ENCODE data around the gene LAMA4.

LAMA4 gene

DNA sequence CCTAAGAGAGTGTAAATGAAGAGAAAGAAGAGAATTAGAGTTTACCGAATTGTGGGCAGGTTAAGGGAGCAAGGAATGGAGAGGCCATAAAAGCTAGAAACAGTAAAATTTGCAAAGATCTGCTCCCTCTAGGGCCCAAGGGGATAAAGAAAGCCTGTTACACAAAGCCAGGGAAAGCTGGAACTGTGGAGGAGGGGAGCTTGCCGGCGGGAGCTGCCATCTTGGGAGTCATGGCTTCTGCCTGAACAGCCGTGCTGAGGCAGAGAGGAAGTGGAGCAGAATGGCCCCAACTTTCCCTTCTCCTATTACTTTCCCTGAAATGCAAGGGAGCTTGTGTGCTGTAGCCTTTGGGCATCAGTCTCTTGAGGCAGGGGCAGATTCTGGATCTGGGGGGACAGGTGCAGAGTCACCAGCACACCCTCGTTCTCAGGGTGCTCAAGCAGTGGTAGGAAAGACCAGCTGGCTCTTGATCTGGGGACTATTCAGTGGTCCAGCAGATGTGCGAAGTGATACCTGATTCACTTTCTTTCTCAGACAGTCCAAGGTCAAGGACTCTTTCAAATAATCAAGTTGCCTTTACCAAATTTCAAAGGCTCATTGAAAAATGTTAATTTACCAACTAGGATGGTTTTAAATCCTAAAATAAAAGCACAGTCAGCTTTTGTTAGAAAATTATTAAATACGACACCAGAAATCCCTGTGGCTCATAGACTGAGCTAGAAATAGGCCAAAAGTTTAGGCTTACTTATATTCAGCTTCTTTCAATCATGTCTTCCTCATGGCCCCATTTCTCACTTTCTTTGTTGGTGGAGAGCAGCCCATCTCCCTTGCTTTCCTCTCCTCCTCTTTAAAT is 25.7 kb downstream of the LAMA4 start:
- H3K9me3 ChIP-seq (ENCODE audit: control insufficient read depth, low read length), result no peaks in the 10 kb centered on the region
- 95 to 97% methylated on average over 7 of the region's 7 CpGs for WGBS, 2 experiments
- H3K27ac ChIP-seq (ENCODE audit: insufficient read depth, low read depth, low read length, poor library complexity, severe bottlenecking), result no peak overlapping the region
- no peak overlapping the region for H3K4me3 ChIP-seq (ENCODE audit: insufficient read depth, low read depth, low read length)
- no peaks in the 10 kb centered on the region for H3K27me3 ChIP-seq (ENCODE audit: control insufficient read depth, insufficient read depth, low read length, poor library complexity, severe bottlenecking)
- no peaks in the 10 kb centered on the region for H3K4me1 ChIP-seq (ENCODE audit: control insufficient read depth, insufficient read depth, low read length)
- H3K36me3 ChIP-seq (ENCODE audit: control insufficient read depth, insufficient read depth, low read length), result no peaks in the 10 kb centered on the region

DNA sequence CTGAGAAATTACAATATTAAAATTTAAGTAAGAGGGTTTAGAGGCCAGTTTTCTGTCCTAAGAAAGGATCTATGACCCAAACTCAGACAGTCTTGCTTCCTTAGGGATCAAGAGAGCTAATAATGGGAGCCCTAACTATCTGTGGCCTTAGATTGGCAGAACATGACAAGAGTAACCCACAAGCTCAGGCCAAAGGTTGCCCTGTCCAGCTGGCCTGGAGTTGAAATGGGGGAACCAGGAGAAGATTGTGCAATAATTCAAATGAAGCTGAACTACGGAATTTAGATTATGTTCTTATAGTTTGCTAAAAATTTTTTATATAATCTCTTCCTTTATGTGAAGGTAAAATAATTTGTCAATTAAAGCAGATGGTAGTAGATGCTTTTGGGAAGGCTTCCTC is 26.4 kb downstream of the LAMA4 start:
- no peak overlapping the region for H3K4me3 ChIP-seq (ENCODE audit: insufficient read depth, low read depth, low read length)
- 100% methylated on average over 1 of the region's 1 CpG; no CpG with 5 or more reads in 1 of the 2 experiments for WGBS, 2 experiments
- H3K27me3 ChIP-seq (ENCODE audit: control insufficient read depth, insufficient read depth, low read length, poor library complexity, severe bottlenecking), result no peaks in the 10 kb centered on the region
- H3K27ac ChIP-seq (ENCODE audit: insufficient read depth, low read depth, low read length, poor library complexity, severe bottlenecking), result no peak overlapping the region
- H3K4me1 ChIP-seq (ENCODE audit: control insufficient read depth, insufficient read depth, low read length), result no peaks in the 10 kb centered on the region
- H3K36me3 ChIP-seq (ENCODE audit: control insufficient read depth, insufficient read depth, low read length), result no peaks in the 10 kb centered on the region
- no peaks in the 10 kb centered on the region for H3K9me3 ChIP-seq (ENCODE audit: control insufficient read depth, low read length)

DNA sequence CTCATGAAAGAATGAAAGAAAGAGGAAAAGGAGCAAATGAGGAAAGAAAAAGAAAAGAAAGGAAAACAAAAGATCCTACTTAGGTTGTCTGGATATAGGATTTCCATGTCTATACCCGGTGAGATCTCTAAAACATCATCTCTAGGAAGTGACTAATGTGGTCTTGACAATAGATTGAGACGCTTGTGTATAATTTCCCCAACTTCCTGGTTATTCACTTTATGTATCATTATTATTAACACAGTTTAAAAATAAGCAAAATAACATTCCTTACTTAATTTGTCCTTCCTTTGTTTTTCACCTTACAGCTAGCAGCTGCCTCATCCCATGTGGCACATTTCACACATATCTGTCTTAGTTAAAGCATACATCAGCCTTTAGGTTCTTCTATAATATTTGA is 27.0 kb downstream of the LAMA4 start:
- H3K36me3 ChIP-seq (ENCODE audit: control insufficient read depth, insufficient read depth, low read length), result no peaks in the 10 kb centered on the region
- H3K4me3 ChIP-seq (ENCODE audit: insufficient read depth, low read depth, low read length), result no peak overlapping the region
- H3K4me1 ChIP-seq (ENCODE audit: control insufficient read depth, insufficient read depth, low read length), result no peaks in the 10 kb centered on the region
- H3K27me3 ChIP-seq (ENCODE audit: control insufficient read depth, insufficient read depth, low read length, poor library complexity, severe bottlenecking), result no peaks in the 10 kb centered on the region
- H3K9me3 ChIP-seq (ENCODE audit: control insufficient read depth, low read length), result no peaks in the 10 kb centered on the region
- no peak overlapping the region for H3K27ac ChIP-seq (ENCODE audit: insufficient read depth, low read depth, low read length, poor library complexity, severe bottlenecking)
- WGBS, 2 experiments, result 98% methylated on average over 2 of the region's 2 CpGs; no CpG with 5 or more reads in 1 of the 2 experiments

DNA sequence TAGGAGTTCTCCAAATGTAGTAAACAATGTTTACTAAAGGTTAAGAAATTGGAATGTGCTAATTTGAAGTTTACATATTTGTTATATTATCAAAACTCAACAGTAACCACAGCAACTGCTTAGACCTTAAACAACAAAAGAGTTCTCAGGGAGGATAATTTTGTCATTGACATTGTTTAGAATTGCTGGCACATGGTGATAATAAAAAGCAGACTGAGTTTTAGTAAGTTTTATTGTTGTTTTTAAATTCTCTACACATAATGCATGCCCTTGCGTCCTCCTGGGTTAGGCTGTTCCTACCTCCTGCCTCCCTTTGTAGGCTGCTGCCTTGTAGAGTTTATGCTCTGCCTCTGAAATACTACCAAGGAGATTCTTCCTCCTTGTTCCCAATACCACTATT is 28.7 kb downstream of the LAMA4 start:
- Histone ChIP-seq H3K9me3 (ENCODE audit: control insufficient read depth, low read length) (no peaks in the 10 kb centered on the region), H3K4me1 (ENCODE audit: control insufficient read depth, insufficient read depth, low read length) (no peaks in the 10 kb centered on the region), H3K4me3 (ENCODE audit: insufficient read depth, low read depth, low read length) (no peak overlapping the region), H3K27me3 (ENCODE audit: control insufficient read depth, insufficient read depth, low read length, poor library complexity, severe bottlenecking) (no peaks in the 10 kb centered on the region), H3K36me3 (ENCODE audit: control insufficient read depth, insufficient read depth, low read length) (no peaks in the 10 kb centered on the region), H3K27ac (ENCODE audit: insufficient read depth, low read depth, low read length, poor library complexity, severe bottlenecking) (no peak overlapping the region)
- WGBS, 2 experiments, result 88 to 94% methylated on average over 1 of the region's 1 CpG

DNA sequence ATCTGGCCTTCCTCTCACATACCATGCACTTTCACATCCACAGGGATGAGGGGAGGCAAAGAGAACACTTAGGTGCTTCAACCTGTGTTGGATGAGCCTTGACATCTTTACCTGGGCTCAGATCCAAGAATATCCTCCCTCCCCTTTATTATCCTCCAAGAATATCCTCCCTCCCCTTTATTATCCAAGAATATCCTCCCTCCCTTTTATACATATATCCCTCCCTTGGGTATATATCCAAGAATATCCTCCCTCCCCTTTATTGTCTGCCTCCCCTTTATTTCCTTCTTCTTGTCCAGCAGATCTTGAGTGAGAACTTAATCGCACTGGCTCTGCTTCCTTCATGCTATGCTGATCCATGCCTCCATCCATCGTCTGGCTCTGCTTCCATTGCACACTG is 30.3 kb downstream of the LAMA4 start:
- H3K36me3 ChIP-seq (ENCODE audit: control insufficient read depth, insufficient read depth, low read length), result no peaks in the 10 kb centered on the region
- H3K4me1 ChIP-seq (ENCODE audit: control insufficient read depth, insufficient read depth, low read length), result no peaks in the 10 kb centered on the region
- no peak overlapping the region for H3K27ac ChIP-seq (ENCODE audit: insufficient read depth, low read depth, low read length, poor library complexity, severe bottlenecking)
- no peaks in the 10 kb centered on the region for H3K27me3 ChIP-seq (ENCODE audit: control insufficient read depth, insufficient read depth, low read length, poor library complexity, severe bottlenecking)
- no peaks in the 10 kb centered on the region for H3K9me3 ChIP-seq (ENCODE audit: control insufficient read depth, low read length)
- no peak overlapping the region for H3K4me3 ChIP-seq (ENCODE audit: insufficient read depth, low read depth, low read length)
- WGBS, 2 experiments, result 90 to 91% methylated on average over 2 of the region's 2 CpGs

DNA sequence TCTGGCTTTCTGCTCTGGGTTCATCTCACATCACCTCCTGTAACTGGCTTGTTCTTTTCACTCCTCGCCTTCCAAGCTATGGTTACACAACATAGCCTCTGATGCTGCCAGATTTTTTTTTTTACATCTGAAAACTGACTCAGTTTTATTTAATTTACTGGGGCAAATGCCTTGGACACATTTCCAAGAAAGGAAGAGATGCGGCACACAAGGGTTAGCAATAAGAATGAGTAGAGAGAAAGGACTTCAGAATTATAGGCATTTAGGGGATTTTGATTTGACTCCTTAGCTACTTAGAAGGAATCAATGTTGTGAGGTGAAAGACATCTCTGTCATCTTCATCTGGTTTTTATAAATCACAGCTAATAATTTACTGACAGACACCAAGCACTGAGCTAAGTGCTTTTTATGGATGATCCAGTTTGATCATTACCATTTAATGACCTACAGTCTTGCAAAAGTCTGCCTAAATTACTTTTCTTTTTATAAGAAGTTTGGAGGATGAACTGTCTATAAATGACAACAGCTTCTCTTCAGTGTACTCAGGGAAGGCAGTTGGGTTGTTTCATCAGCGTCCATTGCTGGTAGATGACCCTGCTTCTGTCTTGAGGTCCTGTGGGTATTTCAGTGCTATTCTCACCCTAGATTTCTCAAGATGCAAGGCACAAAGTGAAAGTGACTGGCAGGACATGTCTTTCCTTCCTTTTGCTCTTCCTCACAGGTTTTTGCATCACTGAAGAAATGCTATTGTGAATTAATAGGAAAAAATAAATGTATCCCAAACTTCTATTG is 31.1 kb downstream of the LAMA4 start:
- Histone ChIP-seq H3K27ac (ENCODE audit: insufficient read depth, low read depth, low read length, poor library complexity, severe bottlenecking) (no peak overlapping the region), H3K27me3 (ENCODE audit: control insufficient read depth, insufficient read depth, low read length, poor library complexity, severe bottlenecking) (no peaks in the 10 kb centered on the region), H3K36me3 (ENCODE audit: control insufficient read depth, insufficient read depth, low read length) (no peaks in the 10 kb centered on the region), H3K9me3 (ENCODE audit: control insufficient read depth, low read length) (no peaks in the 10 kb centered on the region), H3K4me3 (ENCODE audit: insufficient read depth, low read depth, low read length) (no peak overlapping the region), H3K4me1 (ENCODE audit: control insufficient read depth, insufficient read depth, low read length) (no peaks in the 10 kb centered on the region)
- WGBS, 2 experiments, result 92 to 95% methylated on average over 3 of the region's 3 CpGs

DNA sequence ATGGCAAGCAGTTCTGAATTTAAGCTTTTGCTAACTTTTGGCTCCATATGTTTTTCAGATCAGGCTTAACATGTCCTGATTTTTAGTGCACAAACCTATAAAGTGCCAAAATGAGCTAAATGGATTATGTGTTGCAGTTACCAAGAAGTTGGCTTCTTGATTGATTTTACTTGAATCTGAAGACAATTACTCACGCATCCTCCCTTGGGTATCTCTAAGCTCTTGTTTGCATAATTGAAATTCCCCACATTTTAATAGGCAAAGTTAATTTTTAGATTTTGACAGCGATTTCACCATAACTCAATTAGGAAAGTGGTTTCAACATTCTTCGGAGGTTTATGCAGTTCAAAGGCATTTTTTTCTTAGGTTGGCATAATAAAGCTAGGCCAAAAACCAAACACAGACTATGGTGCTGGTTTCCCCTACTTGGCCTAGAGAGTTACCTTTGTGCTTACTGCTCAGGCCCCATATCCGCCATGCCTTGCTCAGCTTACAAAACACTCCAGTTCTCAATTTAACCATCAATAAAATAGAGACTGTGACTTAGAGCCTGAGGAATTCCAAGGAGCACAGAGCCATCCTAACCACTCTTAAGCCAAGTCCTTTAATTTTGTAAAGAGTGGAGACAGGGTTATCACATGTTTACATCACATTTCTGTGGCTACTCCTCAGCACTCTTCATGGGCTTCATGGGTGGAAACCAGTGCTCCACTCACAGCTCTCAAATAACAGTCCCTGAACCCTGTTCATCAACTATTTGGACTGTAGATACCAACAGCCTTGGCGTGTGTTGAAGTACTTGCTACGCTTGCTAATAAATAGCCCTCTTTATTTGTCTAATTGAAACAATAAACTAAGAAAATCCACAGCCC is 32.1 kb downstream of the LAMA4 start:
- Histone ChIP-seq H3K4me3 (ENCODE audit: insufficient read depth, low read depth, low read length) (no peak overlapping the region), H3K4me1 (ENCODE audit: control insufficient read depth, insufficient read depth, low read length) (no peaks in the 10 kb centered on the region), H3K36me3 (ENCODE audit: control insufficient read depth, insufficient read depth, low read length) (no peaks in the 10 kb centered on the region), H3K9me3 (ENCODE audit: control insufficient read depth, low read length) (no peaks in the 10 kb centered on the region), H3K27ac (ENCODE audit: insufficient read depth, low read depth, low read length, poor library complexity, severe bottlenecking) (no peak overlapping the region), H3K27me3 (ENCODE audit: control insufficient read depth, insufficient read depth, low read length, poor library complexity, severe bottlenecking) (no peaks in the 10 kb centered on the region)
- 87 to 96% methylated on average over 5 to 6 of the region's 6 CpGs for WGBS, 2 experiments

DNA sequence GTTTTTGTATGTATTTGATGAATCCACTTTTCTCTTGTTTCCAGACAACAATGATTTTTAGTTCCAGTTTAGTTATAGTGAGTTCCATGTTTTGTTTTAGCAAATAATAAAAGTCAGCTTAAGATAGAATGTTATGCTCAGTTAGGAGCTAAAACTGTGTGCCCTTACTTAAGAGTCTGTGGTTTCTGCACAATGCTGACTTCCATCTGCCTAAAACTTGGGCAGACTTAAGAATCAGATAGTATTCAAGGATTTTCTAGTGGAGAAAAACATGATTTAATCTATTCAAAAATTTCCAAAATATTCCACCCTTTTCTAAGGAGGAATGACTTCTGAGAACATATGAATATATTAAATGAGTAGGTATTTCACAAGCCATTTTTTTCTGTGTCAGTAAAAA is 32.8 kb downstream of the LAMA4 start:
- Histone ChIP-seq H3K27ac (ENCODE audit: insufficient read depth, low read depth, low read length, poor library complexity, severe bottlenecking) (no peak overlapping the region), H3K9me3 (ENCODE audit: control insufficient read depth, low read length) (no peaks in the 10 kb centered on the region), H3K36me3 (ENCODE audit: control insufficient read depth, insufficient read depth, low read length) (no peaks in the 10 kb centered on the region), H3K27me3 (ENCODE audit: control insufficient read depth, insufficient read depth, low read length, poor library complexity, severe bottlenecking) (no peaks in the 10 kb centered on the region), H3K4me1 (ENCODE audit: control insufficient read depth, insufficient read depth, low read length) (no peaks in the 10 kb centered on the region), H3K4me3 (ENCODE audit: insufficient read depth, low read depth, low read length) (no peak overlapping the region)

DNA sequence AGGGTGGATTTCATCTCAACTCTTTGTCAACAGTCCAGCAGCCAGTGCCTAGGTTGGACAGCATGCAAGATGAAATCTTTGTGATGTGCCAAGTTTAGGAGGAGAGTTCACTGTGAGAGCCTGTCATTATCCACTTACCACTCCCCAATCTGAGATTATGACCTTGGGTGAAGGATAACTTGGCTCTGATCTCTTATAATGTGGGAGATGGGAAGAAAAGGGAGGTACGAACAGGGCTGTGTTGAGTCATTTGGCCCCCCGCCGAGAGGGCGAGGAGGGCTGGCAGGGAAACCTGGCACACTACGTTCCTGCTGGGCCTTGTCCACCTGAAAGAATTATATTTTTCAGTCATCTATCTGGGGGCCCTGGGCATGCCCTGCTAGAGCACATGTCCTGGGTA is 35.8 kb downstream of the LAMA4 start:
- Histone ChIP-seq H3K4me3 (ENCODE audit: insufficient read depth, low read depth, low read length) (no peak overlapping the region), H3K27me3 (ENCODE audit: control insufficient read depth, insufficient read depth, low read length, poor library complexity, severe bottlenecking) (no peaks in the 10 kb centered on the region), H3K36me3 (ENCODE audit: control insufficient read depth, insufficient read depth, low read length) (no peaks in the 10 kb centered on the region), H3K27ac (ENCODE audit: insufficient read depth, low read depth, low read length, poor library complexity, severe bottlenecking) (no peak overlapping the region), H3K9me3 (ENCODE audit: control insufficient read depth, low read length) (no peaks in the 10 kb centered on the region), H3K4me1 (ENCODE audit: control insufficient read depth, insufficient read depth, low read length) (no peaks in the 10 kb centered on the region)
- WGBS, 2 experiments, result 84 to 88% methylated on average over 5 of the region's 5 CpGs

All from ectodermal cell (in vitro differentiated cells).